Measurements from ENCODE around the gene SEMA6A.

SEMA6A gene

DNA sequence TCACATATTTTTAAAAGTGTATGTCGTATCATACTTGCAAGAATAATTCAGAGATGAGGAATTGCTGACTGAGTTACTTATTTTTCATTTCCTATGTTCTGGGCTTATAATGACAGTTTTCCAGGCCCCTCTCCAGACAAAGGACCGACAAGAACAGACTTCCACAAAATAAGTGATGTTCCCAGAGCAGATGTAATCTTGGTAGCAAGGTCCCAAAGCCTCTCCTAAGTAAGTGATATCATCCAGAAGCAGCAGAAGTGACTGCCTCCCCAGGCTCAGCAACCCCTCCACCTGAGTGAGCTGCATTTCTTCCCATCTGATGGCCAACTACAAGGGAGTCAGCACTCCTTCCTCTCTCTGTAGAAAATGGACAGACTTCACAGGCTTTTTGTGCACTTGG, 57.1 kb downstream of the SEMA6A start:
- H3K4me1 ChIP-seq (ENCODE audit: insufficient read depth, low read length, severe bottlenecking): no peaks in the 10 kb centered on the region
- H3K27me3 ChIP-seq (ENCODE audit: insufficient read depth, low read length): no peaks in the 10 kb centered on the region
- H4K20me1 ChIP-seq (ENCODE audit: insufficient read depth, low read length): no peaks in the 10 kb centered on the region
- TF ChIP-seq EZH2 (IDR thresholded peaks at IDR 0.05; ENCODE audit: borderline replicate concordance, low read length) (no peak), CTCF (IDR thresholded peaks at IDR 0.05; ENCODE audit: low read length) (no peak)
- no peaks in the 10 kb centered on the region for H3K9me3 ChIP-seq (ENCODE audit: low read length)
- H3K4me3 ChIP-seq (ENCODE audit: low read depth, low read length, poor library complexity, severe bottlenecking): no peak overlapping the region
- no peak overlapping the region for H2AFZ ChIP-seq (ENCODE audit: low read length)
- no peaks in the 10 kb centered on the region for H3F3A ChIP-seq (ENCODE audit: insufficient read depth, low read length)
- H3K9me2 ChIP-seq (ENCODE audit: low read depth, low read length): no peaks in the 10 kb centered on the region
- no peak overlapping the region for H3K27ac ChIP-seq (ENCODE audit: low read depth, low read length, poor library complexity, severe bottlenecking)
- no peak overlapping the region for H3K9ac ChIP-seq (ENCODE audit: low read length)
- H3K4me2 ChIP-seq (ENCODE audit: low read length): no peak overlapping the region
- H3K79me2 ChIP-seq (ENCODE audit: insufficient read depth, low read length): no peaks in the 10 kb centered on the region
- no peaks in the 10 kb centered on the region for H3K36me3 ChIP-seq (ENCODE audit: insufficient read depth, low read length)

DNA sequence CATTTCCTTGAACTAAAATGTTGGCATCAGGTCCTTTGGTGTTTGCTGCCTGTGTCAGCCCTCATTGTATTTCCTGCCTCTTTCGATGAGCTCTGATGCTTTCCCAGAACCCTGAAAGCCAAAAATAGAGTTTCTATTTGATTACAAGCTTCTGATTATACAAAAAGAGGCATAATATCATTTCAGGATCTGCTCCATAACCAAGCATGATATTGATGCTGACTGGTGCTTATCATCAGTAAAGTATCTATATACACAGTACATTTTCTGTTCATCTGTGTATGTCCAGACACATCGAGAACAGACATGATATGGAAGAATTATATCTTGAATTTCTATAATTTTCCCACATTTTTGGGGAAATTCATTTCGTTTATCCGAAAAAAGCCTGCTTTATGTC, 58.6 kb downstream of the SEMA6A start:
- Histone ChIP-seq H3K79me2 (ENCODE audit: insufficient read depth, low read length) (no peaks in the 10 kb centered on the region), H3K9me3 (ENCODE audit: low read length) (no peaks in the 10 kb centered on the region), H3K36me3 (ENCODE audit: insufficient read depth, low read length) (no peaks in the 10 kb centered on the region), H3F3A (ENCODE audit: insufficient read depth, low read length) (no peaks in the 10 kb centered on the region), H3K4me1 (ENCODE audit: insufficient read depth, low read length, severe bottlenecking) (no peaks in the 10 kb centered on the region), H3K4me3 (ENCODE audit: low read depth, low read length, poor library complexity, severe bottlenecking) (no peak overlapping the region), H2AFZ (ENCODE audit: low read length) (no peak overlapping the region), H3K4me2 (ENCODE audit: low read length) (no peak overlapping the region), H3K27me3 (ENCODE audit: insufficient read depth, low read length) (no peaks in the 10 kb centered on the region), H4K20me1 (ENCODE audit: insufficient read depth, low read length) (no peaks in the 10 kb centered on the region), H3K9me2 (ENCODE audit: low read depth, low read length) (no peaks in the 10 kb centered on the region), H3K9ac (ENCODE audit: low read length) (no peak overlapping the region), H3K27ac (ENCODE audit: low read depth, low read length, poor library complexity, severe bottlenecking) (no peak overlapping the region)
- no peak for TF ChIP-seq CTCF (IDR thresholded peaks at IDR 0.05; ENCODE audit: low read length)

DNA sequence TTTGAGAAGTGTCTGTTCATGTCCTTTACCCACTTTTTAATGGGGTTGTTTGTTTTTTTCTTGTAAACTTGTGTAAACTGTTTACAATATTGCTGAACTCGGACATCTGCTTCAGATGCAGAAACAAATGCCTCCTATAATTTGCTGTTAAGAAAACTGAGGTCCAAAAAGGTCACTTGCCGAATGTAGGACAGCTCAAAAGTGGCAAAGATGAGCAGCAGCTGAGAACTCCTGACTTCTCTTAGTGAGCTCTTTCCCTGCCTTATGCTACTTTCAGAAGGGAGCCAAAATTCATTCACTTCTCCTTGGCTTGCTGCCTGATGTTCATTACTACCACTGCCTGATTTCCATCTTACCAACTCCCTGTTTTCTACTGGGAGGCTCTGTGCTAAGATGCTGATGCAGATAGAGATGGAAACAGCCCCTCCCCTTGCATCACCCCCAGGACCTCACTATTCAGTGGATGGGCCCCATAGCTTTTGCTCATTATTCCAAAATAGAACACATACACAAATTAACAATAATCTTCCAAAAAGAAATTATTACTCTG, 60.1 kb downstream of the SEMA6A start:
- Histone ChIP-seq H3K36me3 (ENCODE audit: insufficient read depth, low read length) (no peaks in the 10 kb centered on the region), H3K4me2 (ENCODE audit: low read length) (no peak overlapping the region), H3K27me3 (ENCODE audit: insufficient read depth, low read length) (no peaks in the 10 kb centered on the region), H3K4me1 (ENCODE audit: insufficient read depth, low read length, severe bottlenecking) (no peaks in the 10 kb centered on the region), H4K20me1 (ENCODE audit: insufficient read depth, low read length) (no peaks in the 10 kb centered on the region), H3K9me3 (ENCODE audit: low read length) (no peaks in the 10 kb centered on the region), H3K79me2 (ENCODE audit: insufficient read depth, low read length) (no peaks in the 10 kb centered on the region), H3F3A (ENCODE audit: insufficient read depth, low read length) (no peaks in the 10 kb centered on the region), H3K9ac (ENCODE audit: low read length) (no peak overlapping the region), H2AFZ (ENCODE audit: low read length) (no peak overlapping the region), H3K4me3 (ENCODE audit: low read depth, low read length, poor library complexity, severe bottlenecking) (no peak overlapping the region), H3K9me2 (ENCODE audit: low read depth, low read length) (no peaks in the 10 kb centered on the region), H3K27ac (ENCODE audit: low read depth, low read length, poor library complexity, severe bottlenecking) (no peak overlapping the region)
- TF ChIP-seq CTCF (IDR thresholded peaks at IDR 0.05; ENCODE audit: low read length) (no peak), EZH2 (IDR thresholded peaks at IDR 0.05; ENCODE audit: borderline replicate concordance, low read length) (no peak)
